Measurements from ENCODE around the gene PCNX2.

Gene PCNX2

DNA sequence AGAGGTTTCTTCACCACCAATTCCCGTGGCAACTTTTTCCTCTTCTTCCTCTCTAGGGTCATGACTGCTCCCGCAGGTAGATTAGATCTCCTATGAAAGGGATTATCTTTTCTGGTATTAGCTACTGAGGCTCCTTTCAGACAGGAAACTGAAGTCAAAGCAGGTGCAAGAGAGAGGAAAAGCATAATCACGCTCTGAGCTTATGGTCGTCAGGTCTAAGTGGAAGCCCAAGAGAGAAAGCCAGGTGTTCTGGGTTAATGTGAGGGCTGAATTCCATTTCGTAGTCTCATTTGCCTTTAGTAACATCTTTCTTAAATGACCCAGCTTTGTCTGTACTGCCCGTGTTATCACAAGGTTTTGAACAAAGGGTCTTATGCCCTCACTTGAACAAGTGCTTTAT, 23.7 kb upstream of the PCNX2 start:
- DNase-seq (ENCODE audit: low spot score), result no peak

DNA sequence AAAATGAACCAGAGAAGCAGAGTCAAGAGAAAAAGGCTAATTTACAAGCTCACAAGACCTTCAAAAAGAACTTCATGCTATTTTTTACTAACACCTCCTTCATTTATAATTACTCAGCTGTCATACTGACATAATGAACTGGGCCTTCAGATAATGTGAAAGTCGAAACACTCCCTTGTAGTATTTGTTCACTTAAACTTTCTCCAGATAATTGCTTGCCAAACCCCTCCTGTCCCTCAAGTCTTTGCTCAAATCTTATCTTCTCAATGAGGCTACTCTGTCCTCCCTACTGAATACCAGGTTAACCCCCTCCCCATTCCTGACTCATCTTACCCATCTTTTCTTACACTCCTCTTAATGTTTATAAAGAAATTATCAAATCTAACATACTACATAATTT, 20.9 kb upstream of the PCNX2 start:
- DNase-seq (ENCODE audit: low spot score), result no peak

DNA sequence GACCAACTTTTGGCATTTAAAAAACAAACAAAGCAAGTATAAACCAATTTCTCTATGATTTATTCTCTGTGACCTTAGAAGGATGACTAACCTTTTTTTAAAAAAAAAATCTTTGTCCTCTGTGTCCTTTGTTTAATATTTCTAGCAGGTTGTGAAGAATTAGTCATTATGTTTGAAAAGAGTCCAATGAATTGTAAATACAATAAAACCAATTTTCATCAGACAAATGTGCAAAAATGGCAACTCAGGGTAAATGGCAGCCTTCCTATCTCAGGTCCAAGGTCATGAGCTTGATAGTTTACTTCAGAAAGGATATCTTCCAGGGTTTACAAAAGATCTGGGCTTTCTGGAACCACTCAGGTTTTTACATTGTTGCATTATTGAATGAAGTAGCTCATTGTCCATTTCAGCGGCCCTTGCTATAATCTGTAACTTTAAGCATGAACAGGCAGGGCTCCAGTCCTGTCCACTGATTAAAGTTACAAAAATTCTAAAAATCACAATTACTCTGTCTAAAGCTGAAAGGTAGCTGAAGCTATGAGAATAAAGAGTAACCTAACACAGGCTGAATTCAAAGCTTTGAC, 20.3 kb upstream of the PCNX2 start:
- DNase-seq (ENCODE audit: low spot score), result no peak

DNA sequence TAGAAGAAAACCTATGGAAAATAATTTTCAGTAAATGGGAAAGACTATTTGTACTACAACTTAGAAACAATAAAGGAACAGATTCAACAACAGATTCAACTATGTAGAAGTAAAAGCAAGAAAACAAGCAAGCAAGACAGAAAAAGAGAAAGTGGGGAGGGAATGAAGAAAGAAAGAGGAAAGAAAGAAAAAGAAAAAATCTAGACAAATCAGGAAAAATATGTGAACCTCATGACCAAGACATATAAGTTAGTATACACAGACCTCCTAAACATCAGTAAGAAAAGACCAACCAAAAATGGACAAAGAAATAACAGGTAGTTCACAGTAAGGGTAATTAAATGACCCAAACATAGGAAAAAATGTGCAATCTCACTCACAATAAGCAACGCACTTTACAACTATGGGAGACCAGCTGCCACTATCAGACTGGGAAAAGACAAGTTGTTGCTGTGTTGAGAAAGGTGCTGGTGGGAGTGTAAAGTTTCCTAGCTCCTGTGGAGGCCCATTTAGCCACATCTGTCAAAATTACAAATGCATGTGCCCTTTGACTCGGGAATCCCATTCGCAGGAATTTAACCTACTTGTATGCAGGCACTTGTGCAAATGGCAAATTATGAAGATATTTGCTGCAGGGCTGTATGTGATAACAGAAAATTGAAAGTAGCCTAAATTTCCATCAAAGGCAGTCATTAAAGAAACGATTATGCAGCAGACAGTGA, 18.1 kb upstream of the PCNX2 start:
- no peak for DNase-seq (ENCODE audit: low spot score)

DNA sequence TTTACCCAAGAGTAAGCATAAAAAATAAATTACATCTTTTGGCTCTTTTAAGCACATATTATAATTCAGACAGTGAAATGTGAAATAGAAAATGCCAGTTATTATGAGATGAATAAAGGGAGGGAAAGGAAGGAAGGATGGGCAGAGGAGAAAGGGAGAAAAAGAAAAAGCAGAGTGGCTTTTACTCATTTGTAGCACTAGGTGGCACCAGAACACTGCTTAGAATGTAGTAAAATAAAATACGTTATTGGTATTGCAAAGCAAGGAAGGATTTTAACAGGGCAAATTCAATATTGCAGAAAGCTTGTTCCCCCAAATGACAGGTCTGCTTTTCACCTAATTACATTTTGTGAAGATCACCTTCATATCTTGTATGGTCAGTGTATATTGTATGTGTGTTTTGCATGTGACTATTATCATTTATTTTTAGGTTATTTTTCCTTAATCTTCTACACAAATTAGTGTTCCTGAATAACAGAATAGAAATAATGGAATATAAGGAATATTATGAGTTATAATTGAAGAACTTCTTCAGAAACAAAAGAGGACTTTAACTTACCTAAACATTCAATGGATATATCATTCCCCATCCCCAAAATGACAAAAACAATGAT, 9.1 kb upstream of the PCNX2 start:
- peak; percentile 55 for DNase-seq (ENCODE audit: low spot score)

DNA sequence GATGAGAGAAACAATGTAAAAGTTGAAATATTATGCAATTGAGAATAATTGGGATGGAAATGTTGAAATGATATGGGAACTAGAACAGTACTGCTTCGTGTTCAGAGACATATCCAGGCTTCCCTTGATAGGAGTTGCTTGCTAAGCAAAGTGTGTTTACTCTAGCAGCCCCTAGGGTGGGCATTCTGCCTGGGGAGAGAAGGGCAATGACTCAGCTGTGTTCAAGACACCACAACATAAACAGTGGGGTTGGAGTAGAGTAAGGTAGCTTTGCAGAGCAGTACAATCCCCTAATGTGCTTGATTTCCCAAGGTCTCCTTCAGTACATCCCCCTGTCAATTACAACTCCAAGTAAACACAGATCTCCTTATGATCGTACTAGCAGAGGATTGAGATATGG, 4.8 kb upstream of the PCNX2 start:
- DNase-seq (ENCODE audit: low spot score), result no peak

DNA sequence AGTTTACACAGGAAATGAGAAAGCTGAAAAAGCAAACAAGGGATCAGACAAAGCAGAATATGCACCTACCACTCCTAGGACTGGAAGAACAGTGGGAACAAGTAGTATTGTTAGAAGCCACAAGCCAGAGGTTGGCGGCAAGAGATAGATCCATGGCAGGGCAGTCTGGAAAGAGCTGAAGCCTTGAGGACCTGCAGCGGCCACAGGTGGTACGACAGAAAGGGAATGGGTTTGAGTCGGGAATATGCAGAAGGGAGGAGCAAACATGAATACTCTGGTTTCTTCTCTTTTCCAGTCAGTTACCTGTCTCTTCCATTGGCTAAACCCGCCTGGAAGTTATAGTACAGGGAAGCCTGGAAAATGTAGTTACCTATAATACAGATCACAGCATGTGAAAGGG, 3.9 kb upstream of the PCNX2 start:
- no peak for DNase-seq (ENCODE audit: low spot score)

DNA sequence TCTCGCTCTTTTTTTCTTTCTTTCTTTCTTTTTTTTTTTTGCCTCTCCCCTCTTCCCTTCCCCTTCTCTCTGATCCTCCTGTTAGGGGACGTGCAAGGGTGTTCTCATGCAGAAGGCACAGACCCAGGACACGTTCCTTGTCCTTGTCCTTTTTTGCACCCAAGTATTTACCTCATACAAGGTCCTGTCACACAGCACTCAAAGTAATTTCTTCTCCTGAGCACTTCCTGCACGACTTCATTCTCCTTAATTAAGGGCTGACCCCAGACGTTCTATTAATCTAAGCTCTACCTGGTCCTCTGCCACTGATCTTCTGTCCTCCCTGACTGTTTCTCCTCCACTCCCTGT, 424 bp upstream of the PCNX2 start:
- DNase-seq (ENCODE audit: low spot score), result no peak

DNA sequence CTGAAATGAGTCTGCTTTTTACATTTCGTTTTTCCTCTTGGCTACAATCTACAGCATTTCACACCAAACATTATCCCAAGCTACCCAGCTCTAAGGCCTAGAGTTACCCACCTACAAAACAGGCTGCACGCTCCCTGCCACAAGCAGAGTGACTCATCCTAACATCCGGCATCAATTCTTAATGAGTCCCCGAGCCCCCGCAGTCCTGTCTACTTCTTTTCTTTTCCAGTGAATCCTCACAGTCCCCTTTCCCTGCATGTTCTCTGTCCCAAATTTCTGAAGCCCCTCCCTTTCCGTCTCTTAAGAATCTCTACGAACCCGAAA, 650 bp downstream of the PCNX2 start:
- DNase-seq (ENCODE audit: low spot score), result peak; percentile 82

DNA sequence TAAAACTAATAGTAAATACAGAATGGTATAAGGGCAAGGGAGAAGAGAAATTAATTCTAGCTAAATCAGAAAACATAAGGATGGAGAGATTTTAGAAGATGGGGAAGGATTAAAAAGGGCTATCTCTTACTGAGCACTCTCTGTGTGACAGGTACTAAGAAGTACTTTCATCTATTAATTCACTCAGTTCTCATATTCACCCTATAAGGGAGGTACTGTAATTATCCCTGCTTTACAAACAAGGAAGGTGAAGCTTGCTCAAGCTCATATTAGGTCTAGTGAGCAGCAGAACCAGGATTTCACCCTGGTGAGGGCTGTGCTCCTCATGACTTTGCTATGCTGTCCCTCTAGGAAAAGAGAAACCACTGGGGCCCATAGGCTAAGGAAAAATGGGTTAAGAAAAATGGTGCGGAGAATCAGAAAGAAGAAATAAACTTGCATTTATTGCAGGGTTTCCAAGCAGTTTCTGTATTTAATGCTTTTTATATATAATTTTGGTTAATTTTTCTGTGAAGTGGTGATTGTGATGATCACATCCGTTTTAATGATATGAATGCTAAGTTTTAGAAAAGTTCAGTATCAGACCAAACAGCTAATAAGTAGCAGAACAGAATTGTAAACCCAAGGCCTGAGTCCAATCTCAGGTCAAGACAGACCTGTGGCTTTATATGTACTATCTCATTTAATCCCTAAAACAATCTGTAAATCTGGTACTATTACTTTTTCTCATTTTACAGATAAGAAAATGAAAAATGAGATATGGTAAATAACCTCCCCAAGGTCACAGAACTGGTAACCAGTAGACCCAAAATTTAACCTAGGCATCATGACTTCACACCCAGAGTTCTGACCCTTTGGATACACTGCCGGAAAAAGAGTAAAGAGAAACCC, 1.7 kb downstream of the PCNX2 start:
- DNase-seq (ENCODE audit: low spot score), result no peak

DNA sequence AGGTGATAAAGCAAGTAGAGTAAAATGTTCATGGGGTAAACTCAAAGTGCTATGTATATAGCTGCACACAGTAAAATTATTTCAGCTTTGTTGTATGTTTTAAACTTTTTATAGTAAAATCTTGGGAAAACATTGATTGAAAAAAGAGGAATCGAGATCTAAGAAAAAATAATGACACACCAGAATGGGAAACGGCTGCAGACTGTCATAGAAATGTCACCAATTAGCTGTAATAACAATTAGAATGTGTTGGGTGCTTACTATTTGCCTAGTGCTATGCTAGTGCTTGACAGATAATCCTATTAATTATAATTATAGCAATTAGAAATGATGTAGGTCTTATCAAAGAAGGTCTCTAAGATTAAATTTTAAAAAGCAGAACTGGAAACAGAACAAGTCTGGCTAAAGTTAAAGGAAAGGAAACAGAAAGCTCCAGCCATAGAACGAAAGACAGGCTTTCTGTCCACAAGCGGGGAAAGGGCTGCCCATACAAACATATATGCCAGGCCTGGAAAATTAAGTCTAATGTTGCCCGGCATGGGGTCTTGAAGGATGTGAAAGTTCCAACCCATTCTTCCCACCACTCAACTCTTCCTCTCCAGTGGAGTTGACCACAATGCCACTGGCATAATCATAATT, 5.0 kb downstream of the PCNX2 start:
- no peak for DNase-seq (ENCODE audit: low spot score)

DNA sequence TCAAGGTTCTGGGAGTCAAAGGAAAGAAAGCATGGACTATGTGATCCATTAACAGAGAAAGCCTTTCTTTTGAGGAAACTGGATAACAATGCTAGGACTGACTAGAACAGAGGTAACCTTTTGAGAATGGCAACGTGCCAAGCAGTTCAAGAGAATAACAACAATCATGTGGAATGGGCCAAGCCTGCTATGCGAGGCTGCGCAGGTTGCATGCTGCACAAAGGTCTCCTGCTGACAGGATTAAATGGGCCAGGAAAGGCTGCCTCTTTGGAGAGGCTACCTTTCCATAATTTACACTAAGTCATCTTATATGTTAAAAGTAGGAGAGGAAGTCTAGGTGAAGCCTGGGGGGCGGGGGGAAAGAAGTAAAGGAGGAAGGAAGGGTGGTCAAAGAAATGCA, 5.8 kb downstream of the PCNX2 start:
- no peak for DNase-seq (ENCODE audit: low spot score)

DNA sequence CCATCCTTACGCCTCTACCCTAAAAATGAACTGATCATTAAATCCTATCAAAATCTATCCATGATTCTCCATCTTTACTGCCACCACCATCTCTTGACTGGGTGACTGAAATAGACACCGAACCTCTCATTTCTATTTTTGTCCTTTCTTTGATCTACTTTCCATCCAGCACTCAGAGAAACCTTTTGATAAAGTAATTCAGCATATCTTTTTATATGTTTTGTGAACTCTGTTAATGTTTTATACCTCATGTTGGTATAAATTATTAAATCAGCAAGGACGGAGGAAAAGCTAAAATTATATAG, 13.0 kb downstream of the PCNX2 start:
- no peak for DNase-seq (ENCODE audit: low spot score)

DNA sequence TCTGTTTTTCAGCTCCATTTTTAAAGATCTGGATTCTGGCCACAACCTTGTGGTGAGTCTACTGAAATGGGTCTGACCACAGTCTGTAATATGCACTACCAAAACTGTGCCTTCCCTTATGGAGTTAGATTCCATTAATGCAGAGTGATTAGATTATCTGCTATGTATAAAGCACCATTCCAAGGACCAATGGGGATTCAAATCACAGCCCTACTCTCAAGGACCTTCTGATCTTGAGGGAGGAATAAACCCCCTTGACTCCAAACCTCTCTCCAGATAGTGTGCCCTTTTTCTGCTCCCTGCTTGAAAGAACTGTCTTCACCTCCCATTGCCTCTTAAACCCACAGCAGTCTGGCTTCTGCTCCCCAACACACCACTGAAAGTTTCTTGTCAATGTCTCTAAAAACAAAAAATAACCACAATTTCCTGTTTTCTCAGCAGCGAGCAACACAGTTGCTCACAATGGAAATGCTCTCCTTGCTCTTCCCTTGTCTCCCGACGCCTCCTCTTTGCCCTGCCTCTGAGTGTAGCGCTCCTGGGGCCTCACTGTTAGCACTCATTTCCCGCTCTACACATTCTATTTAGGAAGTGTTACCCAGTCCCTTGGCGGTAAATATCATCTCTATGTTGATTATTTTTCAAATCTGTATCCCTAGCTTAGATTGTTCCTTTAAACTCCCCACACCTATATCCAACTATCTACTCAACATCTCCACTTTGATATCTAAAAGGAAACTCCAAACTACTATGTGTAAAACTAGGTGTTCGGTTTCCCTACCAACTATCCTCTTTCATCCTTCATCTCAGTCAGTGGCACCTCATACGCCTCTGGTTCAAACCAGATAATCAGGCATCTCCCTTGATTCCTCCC, 13.6 kb downstream of the PCNX2 start:
- no peak for DNase-seq (ENCODE audit: low spot score)

DNA sequence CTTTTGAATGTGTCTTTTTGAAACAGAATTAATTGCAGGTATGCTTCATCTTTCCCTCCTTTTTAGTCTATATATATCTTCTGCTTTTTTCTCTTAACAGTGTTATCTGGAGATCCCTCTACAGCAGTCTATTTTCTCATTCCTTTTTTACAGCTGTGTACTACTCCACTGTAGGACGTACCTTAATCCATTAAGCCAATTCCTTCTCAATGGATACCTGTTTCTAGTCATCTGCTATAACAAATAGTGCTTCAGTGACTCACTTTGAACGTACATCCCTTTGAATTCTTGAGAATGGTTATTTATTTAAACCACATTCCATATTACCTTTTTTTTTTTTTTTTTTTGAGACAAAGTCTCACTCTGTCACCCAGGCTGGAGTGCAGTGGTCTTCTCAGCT, 15.6 kb downstream of the PCNX2 start:
- no peak for DNase-seq (ENCODE audit: low spot score)

DNA sequence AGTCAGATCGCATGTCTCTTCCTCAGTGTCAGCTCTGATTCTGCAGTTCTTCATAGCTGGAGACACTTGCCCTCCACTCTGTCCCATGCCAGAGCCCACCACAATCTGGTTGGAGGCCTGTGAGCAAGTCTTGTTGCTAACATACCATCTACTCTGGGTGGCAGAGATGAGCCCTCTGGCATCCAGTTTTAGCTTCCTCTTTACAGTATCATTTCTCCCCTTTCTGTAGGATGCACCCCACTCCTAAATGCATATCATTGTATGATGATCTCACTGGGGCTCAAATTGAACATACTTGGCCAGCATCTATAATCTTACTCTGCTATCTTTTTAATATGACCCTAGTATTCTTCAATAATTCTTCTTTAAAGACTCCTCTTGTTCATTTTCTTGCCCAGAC, 16.9 kb downstream of the PCNX2 start:
- no peak for DNase-seq (ENCODE audit: low spot score)

DNA sequence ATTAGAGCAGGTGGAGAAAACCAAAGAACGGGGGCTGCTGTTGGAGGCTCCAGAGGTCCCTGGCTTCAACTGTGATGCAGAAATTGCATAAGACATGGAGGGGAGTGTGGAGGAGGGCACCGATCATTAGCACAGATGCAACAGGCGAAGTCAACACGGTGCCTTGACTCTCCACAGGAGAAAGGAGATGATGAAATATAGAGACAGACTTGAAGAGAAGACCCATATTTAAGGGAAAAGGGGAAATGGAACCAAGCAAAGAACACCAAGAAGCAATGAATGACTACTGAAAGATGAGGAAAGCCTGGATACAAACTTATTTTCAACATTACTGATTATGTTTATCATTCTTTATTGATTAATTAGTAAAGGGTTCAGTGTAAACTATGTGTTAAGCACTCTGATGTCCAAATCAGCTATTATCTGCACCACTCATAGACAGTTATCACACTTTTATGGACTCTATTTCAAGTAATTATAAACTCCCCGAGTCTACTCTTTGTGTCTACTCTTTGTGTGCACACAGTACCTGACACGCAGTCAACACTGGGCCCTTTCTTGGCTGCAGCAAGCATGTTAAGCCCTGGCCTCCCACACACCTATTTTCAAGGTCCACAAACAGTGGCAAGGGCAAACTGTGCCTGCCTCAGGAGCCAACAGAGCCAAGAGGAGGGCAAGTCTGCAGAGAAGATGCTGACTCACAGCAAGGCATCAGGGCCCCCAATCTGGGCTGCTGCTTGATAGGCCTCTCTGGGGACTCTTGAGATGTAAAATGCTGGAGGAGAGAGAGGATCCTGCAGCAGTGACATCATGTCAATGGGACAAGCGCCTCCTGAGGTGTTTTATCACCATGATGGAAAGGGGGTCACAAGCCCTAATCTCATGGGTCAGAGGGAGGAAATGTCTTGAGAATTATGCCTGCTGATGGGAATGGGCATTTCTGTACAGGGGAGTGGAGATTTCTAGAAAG, 17.6 kb downstream of the PCNX2 start:
- DNase-seq (ENCODE audit: low spot score), result no peak

DNA sequence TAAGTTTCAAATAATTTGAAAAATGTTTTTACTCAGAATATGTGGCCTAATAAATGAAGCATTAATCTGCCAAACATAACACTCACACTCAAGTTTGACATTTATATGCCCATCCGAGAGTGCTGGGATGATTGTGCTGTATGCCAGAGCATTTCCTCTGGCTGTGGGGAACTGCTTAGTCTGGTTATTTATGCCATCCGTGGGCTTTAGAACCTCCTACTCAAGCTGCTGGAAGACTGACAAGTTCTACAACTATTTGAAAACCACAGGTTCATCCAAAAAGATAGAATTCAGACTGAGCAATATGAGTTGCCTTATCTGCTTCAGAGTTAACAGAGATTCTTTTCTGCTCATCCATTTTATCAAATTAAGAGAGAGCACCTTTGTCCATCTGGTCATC, 25.9 kb downstream of the PCNX2 start:
- DNase-seq (ENCODE audit: low spot score), result no peak

DNA sequence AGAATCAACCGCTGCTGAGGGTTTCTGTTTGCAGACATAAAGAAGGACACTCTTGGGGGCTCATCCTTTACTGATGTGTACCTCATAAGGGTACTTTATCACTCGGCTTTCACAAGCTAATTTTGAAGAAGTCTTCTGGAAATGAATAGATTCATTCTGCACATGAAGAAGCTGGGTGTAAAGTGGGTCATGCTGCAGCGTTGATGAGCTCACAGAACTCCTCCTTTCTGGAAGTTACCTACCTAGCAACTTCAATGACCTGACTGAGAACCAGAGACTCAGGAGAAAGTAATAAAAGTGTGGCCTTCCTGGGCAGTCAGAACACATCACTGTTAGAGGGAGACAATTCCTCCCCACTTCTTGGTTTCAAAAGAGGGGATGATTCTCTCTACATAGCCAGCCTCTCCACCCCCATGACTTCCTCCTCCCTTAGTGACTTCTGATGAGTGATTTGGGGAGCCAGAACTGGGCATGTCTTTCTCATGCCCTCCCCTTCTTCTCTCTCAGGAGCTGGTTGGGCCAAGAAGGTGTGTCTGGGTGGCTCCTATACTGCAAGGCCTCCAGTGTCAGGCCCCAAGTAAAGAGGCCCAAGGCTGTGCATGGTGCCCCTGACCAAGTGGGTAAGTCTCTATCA, 27.0 kb downstream of the PCNX2 start:
- DNase-seq (ENCODE audit: low spot score), result no peak

DNA sequence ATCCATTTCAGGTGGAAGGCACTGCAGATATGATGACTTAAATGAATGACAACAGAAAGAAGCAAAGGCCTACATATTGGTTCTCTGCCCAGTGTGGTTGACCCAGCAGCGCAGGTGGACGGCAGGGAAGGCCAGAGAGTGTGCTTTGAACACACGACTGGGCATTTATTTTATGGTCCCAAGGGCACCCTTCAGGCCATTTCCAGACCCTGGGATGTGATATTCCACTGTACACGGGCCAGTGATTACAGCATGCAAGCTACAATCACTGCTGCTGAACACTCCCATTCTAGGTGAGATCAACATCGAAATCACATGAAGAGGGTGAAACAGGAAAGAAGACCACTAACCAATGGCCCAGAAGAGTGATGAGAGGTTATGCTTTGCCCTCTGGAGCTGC, 33.8 kb downstream of the PCNX2 start:
- peak; percentile 5 for DNase-seq (ENCODE audit: low spot score)

All from SW480 (cell line).